ENCODE data around the gene ALX3. TPM values are rescaled to one million over a fixed set of nuclear protein-coding genes. Genes with fewer than 3 reads are reported as not detected.
"Not testable (repeated sequence)": the region's sequence is repeated elsewhere in the genome, so short reads cannot be mapped to it uniquely, and the experiment has no call there.

The ALX3 gene
- polyA plus RNA-seq, 6 donors from 2014 or later: not detected

GRCh38 chr1:110085671-110086070, 15.2 kb upstream of the ALX3 start:
- Mint-ChIP-seq H3K27ac (no peak overlapping the region), H3K4me3 (peak overlapping the region in 5 of 8 donors; percentile 30 to 94 (median 57)), H3K4me1 (peaks cover 20 to 27% (median 21%) of the 10 kb centered on the region in 3 donors), H3K27me3 (peaks cover 32 to 75% (median 58%) of the 10 kb centered on the region in 3 donors), H3K9me3 (no peaks in the 10 kb centered on the region), H3K36me3 (no peaks in the 10 kb centered on the region)
- no peak for DNase-seq
- ATAC-seq (ENCODE audit: low read depth in 2 of 2): no peak

- Mint-ChIP-seq H3K27me3 (peaks cover 38 to 83% (median 69%) of the 10 kb centered on the region in 3 donors), H3K9me3 (no peaks in the 10 kb centered on the region), H3K4me1 (peaks cover 20 to 27% (median 21%) of the 10 kb centered on the region in 3 donors), H3K4me3 (peak overlapping the region; percentile 80 to 96 (median 91)), H3K27ac (peak overlapping the region in 4 of 6 donors; percentile 4 to 85 (median 20)), H3K36me3 (no peaks in the 10 kb centered on the region)
- ATAC-seq (ENCODE audit: low read depth in 2 of 2) (peak; percentile 73 to 74), DNase-seq (peak; percentile 42)
Observed at GRCh38 chr1:110084227-110085078, 14.0 kb upstream of the ALX3 start.

- Mint-ChIP-seq H3K27me3 (peaks cover 44 to 83% (median 75%) of the 10 kb centered on the region in 3 donors), H3K9me3 (no peaks in the 10 kb centered on the region), H3K4me3 (peak overlapping the region; percentile 80 to 96 (median 91)), H3K27ac (peak overlapping the region in 3 of 6 donors; percentile 4 to 44 (median 19)), H3K4me1 (peaks cover 20 to 22% (median 21%) of the 10 kb centered on the region in 3 donors), H3K36me3 (no peaks in the 10 kb centered on the region)
- ATAC-seq (ENCODE audit: low read depth in 2 of 2) (peak; percentile 21 to 22), DNase-seq (no peak)
Observed at GRCh38 chr1:110083866-110084226, 13.4 kb upstream of the ALX3 start.

GRCh38 chr1:110083061-110083865, 12.8 kb upstream of the ALX3 start:
- no peaks in the 10 kb centered on the region for H3K9me3 Mint-ChIP-seq
- peak overlapping the region; percentile 80 to 96 (median 91) for H3K4me3 Mint-ChIP-seq
- H3K4me1 Mint-ChIP-seq: peaks cover 18 to 20% (median 19%) of the 10 kb centered on the region in 3 donors
- ATAC-seq (ENCODE audit: low read depth in 2 of 2) (peak; percentile 25 to 32), DNase-seq (no peak)
- H3K27me3 Mint-ChIP-seq: peaks cover 44 to 84% (median 81%) of the 10 kb centered on the region in 3 donors
- H3K27ac Mint-ChIP-seq: peak overlapping the region in 5 of 6 donors; percentile 4 to 44 (median 35)
- H3K36me3 Mint-ChIP-seq: no peaks in the 10 kb centered on the region

GRCh38 chr1:110082477-110082876, 12.0 kb upstream of the ALX3 start:
- peaks cover 44 to 80% (median 78%) of the 10 kb centered on the region in 3 donors for H3K27me3 Mint-ChIP-seq
- peaks cover 13 to 18% (median 14%) of the 10 kb centered on the region in 3 donors for H3K4me1 Mint-ChIP-seq
- no peaks in the 10 kb centered on the region for H3K36me3 Mint-ChIP-seq
- no peak for DNase-seq
- H3K4me3 Mint-ChIP-seq: peak overlapping the region; percentile 24 to 96 (median 82)
- no peak overlapping the region for H3K27ac Mint-ChIP-seq
- no peaks in the 10 kb centered on the region for H3K9me3 Mint-ChIP-seq
- no peak for ATAC-seq (ENCODE audit: low read depth in 2 of 2)

GRCh38 chr1:110081061-110081460, 10.6 kb upstream of the ALX3 start:
- peaks cover 13 to 18% (median 14%) of the 10 kb centered on the region in 3 donors for H3K4me1 Mint-ChIP-seq
- no peaks in the 10 kb centered on the region for H3K36me3 Mint-ChIP-seq
- DNase-seq (no peak), ATAC-seq (ENCODE audit: low read depth in 2 of 2) (no peak)
- H3K4me3 Mint-ChIP-seq: peak overlapping the region in 2 of 8 donors; percentile 53 to 71
- H3K9me3 Mint-ChIP-seq: no peaks in the 10 kb centered on the region
- H3K27ac Mint-ChIP-seq: no peak overlapping the region
- peaks cover 42 to 83% (median 75%) of the 10 kb centered on the region in 3 donors for H3K27me3 Mint-ChIP-seq

- H3K4me3 Mint-ChIP-seq; H3K36me3 Mint-ChIP-seq; H3K9me3 Mint-ChIP-seq; H3K27ac Mint-ChIP-seq; ATAC-seq (ENCODE audit: low read depth in 2 of 2); DNase-seq: not testable (repeated sequence)
- Mint-ChIP-seq H3K4me1 (peaks cover 13 to 14% (median 14%) of the 10 kb centered on the region in 3 donors), H3K27me3 (peaks cover 41 to 83% (median 76%) of the 10 kb centered on the region in 3 donors)
Observed at GRCh38 chr1:110079995-110080394, 9.5 kb upstream of the ALX3 start.

GRCh38 chr1:110076789-110077500, 6.5 kb upstream of the ALX3 start:
- Mint-ChIP-seq H3K9me3 (no peaks in the 10 kb centered on the region), H3K4me1 (no peaks in the 10 kb centered on the region), H3K27ac (no peak overlapping the region), H3K36me3 (no peaks in the 10 kb centered on the region), H3K27me3 (peaks cover 54 to 87% (median 79%) of the 10 kb centered on the region in 3 donors), H3K4me3 (no peak overlapping the region)
- DNase-seq (no peak), ATAC-seq (ENCODE audit: low read depth in 2 of 2) (no peak)

- Mint-ChIP-seq H3K27me3 (peaks cover 61 to 84% (median 80%) of the 10 kb centered on the region in 3 donors), H3K4me1 (peaks cover 4 to 11% (median 10%) of the 10 kb centered on the region in 3 donors), H3K36me3 (no peaks in the 10 kb centered on the region), H3K27ac (no peak overlapping the region), H3K9me3 (no peaks in the 10 kb centered on the region), H3K4me3 (no peak overlapping the region)
- no peak for DNase-seq
- ATAC-seq (ENCODE audit: low read depth in 2 of 2): no peak
Observed at GRCh38 chr1:110074166-110074565, 3.7 kb upstream of the ALX3 start.

- no peaks in the 10 kb centered on the region for H3K9me3 Mint-ChIP-seq
- H3K4me1 Mint-ChIP-seq: peaks cover 12 to 30% (median 22%) of the 10 kb centered on the region in 3 donors
- H3K36me3 Mint-ChIP-seq: peaks cover 0 to 8% of the 10 kb centered on the region in 2 donors
- H3K27ac Mint-ChIP-seq: peak overlapping the region in 1 of 6 donors; percentile 61
- DNase-seq (no peak), ATAC-seq (ENCODE audit: low read depth in 2 of 2) (peak; percentile 22 to 28)
- peaks cover 70 to 92% (median 83%) of the 10 kb centered on the region in 3 donors for H3K27me3 Mint-ChIP-seq
- peak overlapping the region in 7 of 8 donors; percentile 67 to 91 (median 75) for H3K4me3 Mint-ChIP-seq
Observed at GRCh38 chr1:110070282-110070669, 196 bp downstream of the ALX3 start.

GRCh38 chr1:110069404-110070281, 829 bp downstream of the ALX3 start:
- Mint-ChIP-seq H3K4me3 (peak overlapping the region; percentile 67 to 91 (median 75)), H3K4me1 (peaks cover 12 to 30% (median 22%) of the 10 kb centered on the region in 3 donors), H3K27me3 (peaks cover 65 to 92% (median 81%) of the 10 kb centered on the region in 3 donors), H3K36me3 (peaks cover 0 to 8% of the 10 kb centered on the region in 2 donors), H3K27ac (peak overlapping the region in 1 of 6 donors; percentile 61), H3K9me3 (no peaks in the 10 kb centered on the region)
- peak; percentile 31 to 32 for ATAC-seq (ENCODE audit: low read depth in 2 of 2)
- no peak for DNase-seq

All from naive B cell (primary cell).